Activated T-cell treated with anti-CD3 and anti-CD28 coated beads for 48 hours (primary cell): ENCODE data around the gene LGALS1.
A peak's percentile ranks its signal among the peaks of the same experiment; 100 is the strongest.
"Not testable (repeated sequence)": the region's sequence is repeated elsewhere in the genome, so short reads cannot be mapped to it uniquely, and the experiment has no call there.

Experiments used
- DNase-seq: peaks from one replicate; pipeline ENCODE4 v3.0.0-alpha.2; 2020; ENCODE audit warnings: low read depth

LGALS1 gene

DNA sequence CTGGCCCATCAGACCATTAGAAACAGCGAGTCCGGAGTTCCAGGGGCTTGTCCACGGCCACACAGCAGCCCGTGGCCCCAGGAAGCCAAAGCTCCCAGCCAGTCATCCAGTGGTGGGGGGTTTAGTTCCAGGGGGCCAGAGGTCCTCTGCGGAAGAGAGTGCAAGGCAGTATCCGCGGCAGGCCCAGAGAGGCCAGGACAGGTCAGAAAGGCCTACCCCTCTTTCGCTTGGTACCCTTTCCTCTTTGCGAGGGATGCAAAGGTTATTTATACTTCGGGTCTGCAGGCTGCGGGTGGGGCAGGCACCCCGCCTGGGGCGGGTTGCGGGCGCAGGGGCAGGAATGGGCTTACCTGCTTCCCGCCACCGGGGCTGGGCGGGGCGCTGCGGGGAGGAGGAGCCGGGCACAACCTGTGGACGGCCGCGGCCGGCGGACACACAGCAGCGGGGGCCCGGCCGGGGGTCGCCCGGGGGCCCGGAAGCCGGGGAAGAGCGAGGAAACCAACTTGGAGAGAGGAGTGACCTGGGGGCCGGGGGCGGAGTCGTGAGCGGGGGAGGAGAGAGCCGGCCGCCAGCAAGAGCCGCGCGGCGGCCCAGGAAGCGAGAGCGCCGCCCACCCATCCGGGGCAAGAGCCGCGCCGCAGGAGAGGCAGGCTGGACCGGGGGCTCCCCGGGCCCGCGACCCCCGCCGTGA lies 36.2 kb upstream of the LGALS1 start, which contains the start of gene SH3BP1:
TSS of gene SH3BP1 (plus strand) at position 600 of the 691 bp plus-strand sequence. CDS start 119 bp downstream, outside the sequence.
- peak; percentile 60 for DNase-seq

GRCh38 chr22:37639771-37640590 lies 35.5 kb upstream of the LGALS1 start:
- no peak for DNase-seq

- no peak for DNase-seq
Observed at GRCh38 chr22:37640591-37641560, 34.6 kb upstream of the LGALS1 start.

DNA sequence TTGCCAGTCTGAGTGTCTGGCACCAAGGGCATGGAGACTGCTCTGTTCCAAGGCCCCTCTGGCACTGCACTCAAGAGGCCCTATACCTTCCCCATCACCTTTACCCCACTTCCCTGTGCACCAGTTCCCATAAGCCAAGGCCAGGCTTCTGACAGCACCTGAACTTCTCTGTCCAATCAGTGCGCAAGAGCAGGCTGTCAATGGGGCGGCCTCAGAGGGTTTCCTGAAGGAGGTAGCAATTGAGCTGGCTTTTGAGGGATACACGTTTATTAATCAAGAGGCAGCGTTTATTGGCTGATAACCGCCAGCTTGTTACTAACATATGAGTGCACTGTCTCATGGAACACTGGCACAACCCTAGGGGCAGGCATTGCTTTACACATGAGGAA lies 33.9 kb upstream of the LGALS1 start:
- DNase-seq: no peak

DNA sequence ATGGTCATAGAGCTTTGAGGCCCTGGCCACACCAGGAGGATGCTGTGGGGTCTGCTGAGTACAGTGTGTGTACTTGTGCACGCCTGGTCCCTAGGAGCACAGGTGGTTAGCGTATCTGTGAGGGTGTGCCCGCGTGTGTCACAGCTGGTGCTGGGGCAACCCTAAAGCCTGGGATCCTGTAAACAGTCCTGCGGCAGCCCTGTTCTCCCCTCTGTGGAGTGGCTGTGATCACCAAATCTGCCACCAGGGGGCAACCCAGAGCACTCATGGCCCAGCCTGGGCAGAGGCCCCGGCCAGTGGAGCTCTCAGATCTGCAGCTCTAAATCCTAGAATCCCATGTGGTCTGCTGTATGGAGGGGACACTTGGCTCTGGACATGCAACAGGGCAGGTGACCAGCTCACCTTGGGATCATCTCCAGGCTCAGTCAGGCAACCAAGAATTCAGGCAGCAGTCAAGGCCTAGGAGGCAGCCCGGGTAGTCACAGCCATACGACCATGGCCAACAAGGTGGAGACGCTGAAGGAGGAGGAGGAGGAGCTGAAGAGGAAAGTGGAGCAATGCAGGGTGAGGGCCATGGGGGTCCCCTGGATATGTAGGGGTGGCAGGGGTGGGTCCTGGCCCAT lies 32.1 kb upstream of the LGALS1 start:
- peak; percentile 84 for DNase-seq

GRCh38 chr22:37647317-37647716 lies 28.1 kb upstream of the LGALS1 start:
- no peak for DNase-seq

DNA sequence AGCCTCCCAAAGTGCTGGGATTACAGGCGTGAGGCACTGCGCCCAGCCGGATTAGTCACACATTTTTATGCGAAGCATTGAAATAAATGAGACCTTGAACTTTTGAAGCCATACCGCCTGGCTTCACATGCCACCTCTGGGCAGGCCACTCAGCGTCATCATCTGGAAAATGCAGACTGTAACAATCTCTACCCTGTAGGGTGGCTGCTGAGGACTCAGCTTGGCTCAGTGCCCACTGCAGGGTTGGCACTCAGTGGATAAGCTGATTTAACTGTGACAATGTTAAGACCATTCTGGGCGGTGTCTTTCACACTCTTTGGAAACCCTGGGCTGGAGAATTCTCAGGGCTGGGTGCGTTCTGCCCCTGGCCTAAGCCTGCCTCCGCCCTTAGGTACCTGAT lies 27.5 kb upstream of the LGALS1 start:
- no peak for DNase-seq

GRCh38 chr22:37650463-37651136 lies 24.8 kb upstream of the LGALS1 start:
- DNase-seq: no peak

DNA sequence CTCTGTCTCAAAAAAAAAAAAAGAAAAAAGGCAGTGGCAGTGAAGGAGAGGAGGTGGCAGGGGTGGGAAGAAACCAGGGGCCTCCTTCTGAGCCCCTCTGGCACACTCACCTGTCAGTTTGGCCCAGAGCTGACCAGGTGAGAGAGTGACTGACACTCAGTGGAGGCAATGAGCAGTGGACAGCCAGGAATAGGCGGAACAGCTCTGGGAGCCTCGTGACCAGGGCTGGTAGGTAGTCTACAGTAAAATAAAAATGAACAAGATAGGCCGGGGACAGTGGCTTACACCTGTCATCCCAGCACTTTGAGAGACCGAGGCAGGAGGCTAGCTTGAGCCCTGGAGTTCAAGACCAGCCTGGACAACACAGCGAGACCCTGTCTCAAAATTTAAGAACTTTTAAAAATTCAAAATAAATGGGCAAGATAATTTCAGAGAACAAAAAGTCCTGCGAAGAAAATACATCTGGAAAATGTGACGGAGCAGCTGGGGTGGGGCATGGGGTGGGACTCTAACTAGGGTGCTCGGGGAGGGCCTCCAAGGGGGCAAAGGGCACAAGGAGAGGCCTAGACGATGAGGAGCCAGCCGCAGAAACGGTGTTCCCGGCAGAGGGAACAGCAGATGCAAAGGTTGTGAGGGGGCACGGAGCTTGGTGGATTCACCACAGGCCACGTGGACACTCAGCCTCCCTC lies 20.7 kb upstream of the LGALS1 start:
- DNase-seq: no peak

- no peak for DNase-seq
Observed at GRCh38 chr22:37655252-37655563, 20.2 kb upstream of the LGALS1 start.

GRCh38 chr22:37656583-37656982 lies 18.9 kb upstream of the LGALS1 start:
- DNase-seq: not testable (repeated sequence)

GRCh38 chr22:37657590-37658132 lies 17.8 kb upstream of the LGALS1 start:
- DNase-seq: no peak

GRCh38 chr22:37658133-37659065 lies 17.0 kb upstream of the LGALS1 start, which contains the start of gene PDXP:
TSS of gene PDXP (plus strand) at chr22:37658723. CDS start at chr22:37658783, 60 bp downstream.
- peak; percentile 99 for DNase-seq

- no peak for DNase-seq
Observed at GRCh38 chr22:37659066-37659896, 16.2 kb upstream of the LGALS1 start.

- DNase-seq: no peak
Observed at GRCh38 chr22:37659897-37660708, 15.3 kb upstream of the LGALS1 start.

DNA sequence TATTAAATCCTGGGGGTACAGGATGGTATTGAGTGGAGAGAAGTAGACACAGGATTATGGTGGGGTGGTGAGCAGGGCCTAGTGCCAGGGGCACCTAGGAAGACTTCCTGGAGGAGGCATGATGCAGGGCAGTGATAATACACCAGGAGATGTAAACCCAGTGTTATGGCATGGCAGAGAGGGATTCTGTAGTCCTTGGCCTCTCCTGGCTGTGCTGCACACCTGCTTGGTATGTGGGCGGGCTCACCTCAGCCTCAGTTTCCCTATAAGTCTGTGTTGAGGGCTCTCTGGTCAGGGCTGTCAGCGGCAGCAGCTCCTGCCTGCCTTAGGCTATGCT lies 14.8 kb upstream of the LGALS1 start:
- no peak for DNase-seq

DNA sequence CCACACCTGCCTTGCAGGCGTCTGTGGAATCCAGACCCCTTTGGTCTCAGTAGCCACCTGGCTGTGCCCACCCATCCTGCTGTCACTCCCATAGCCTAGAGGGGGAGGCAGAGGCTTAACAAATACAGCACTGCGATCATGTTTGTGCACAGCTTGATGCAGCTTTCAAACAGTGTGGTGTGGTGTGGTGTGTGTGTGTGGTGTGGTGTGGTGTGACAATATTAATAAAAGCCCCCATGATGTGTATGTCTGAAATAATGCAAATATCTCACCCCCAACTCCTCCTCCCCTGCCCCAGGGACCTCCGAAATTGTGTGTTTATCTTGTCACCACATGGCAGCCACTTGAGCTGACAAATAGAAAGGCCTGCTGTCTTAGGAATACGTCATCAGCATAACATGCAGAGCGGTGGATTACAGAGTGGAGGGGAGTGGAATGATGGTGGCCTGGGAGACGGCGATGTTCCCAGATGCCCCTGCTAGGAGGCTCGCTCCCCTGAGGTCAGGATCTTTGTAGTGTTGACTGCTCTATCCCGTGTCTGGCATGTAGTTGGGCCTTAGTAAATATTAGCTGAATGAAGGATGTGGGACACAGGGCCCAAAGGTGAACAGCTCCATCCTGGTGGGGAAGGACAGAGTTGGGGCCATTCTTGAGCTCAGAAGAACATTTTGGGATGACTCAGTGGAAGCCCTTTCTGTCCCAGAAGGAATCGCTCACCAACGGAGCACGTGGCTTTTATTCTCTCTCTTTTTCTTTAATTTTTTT lies 14.1 kb upstream of the LGALS1 start:
- no peak for DNase-seq
